Measurements from ENCODE around the gene PRKAR1B.
A peak's percentile ranks its signal among the peaks of the same experiment; 100 is the strongest.

The PRKAR1B gene

GRCh38 chr7:726854-727103, 302 bp downstream of the PRKAR1B start:
- no peak overlapping the region for H3K27ac ChIP-seq (ENCODE audit: low read depth, low read length, poor library complexity, severe bottlenecking)
- peak overlapping the region; percentile 67 for H3K4me3 ChIP-seq (ENCODE audit: low read depth, low read length, poor library complexity, severe bottlenecking)
- TF ChIP-seq CTCF (IDR thresholded peaks at IDR 0.05; ENCODE audit: low read length) (no peak), EZH2 (IDR thresholded peaks at IDR 0.05; ENCODE audit: borderline replicate concordance, low read length) (no peak)
- H3F3A ChIP-seq (ENCODE audit: insufficient read depth, low read length), result no peaks in the 10 kb centered on the region
- H3K9ac ChIP-seq (ENCODE audit: low read length), result peak overlapping the region; percentile 73
- H3K9me2 ChIP-seq (ENCODE audit: low read depth, low read length), result no peaks in the 10 kb centered on the region
- H3K4me2 ChIP-seq (ENCODE audit: low read length), result peak overlapping the region; percentile 90
- no peaks in the 10 kb centered on the region for H4K20me1 ChIP-seq (ENCODE audit: insufficient read depth, low read length)
- H2AFZ ChIP-seq (ENCODE audit: low read length), result no peak overlapping the region
- no peaks in the 10 kb centered on the region for H3K27me3 ChIP-seq (ENCODE audit: insufficient read depth, low read length)
- peaks cover 2% of the 10 kb centered on the region; the same call in 1 of the 2 replicates for H3K9me3 ChIP-seq (ENCODE audit: low read length)
- peaks cover 21% of the 10 kb centered on the region for H3K4me1 ChIP-seq (ENCODE audit: insufficient read depth, low read length, severe bottlenecking)
- H3K79me2 ChIP-seq (ENCODE audit: insufficient read depth, low read length), result peaks cover 11% of the 10 kb centered on the region
- H3K36me3 ChIP-seq (ENCODE audit: insufficient read depth, low read length), result peaks cover 64% of the 10 kb centered on the region

- Histone ChIP-seq H3K27ac (ENCODE audit: low read depth, low read length, poor library complexity, severe bottlenecking) (peak within 1 kb of the TSS; percentile 31), H3K9ac (ENCODE audit: low read length) (peak within 1 kb of the TSS; percentile 73), H3K27me3 (ENCODE audit: insufficient read depth, low read length) (no peaks in the 10 kb centered on the region), H3K79me2 (ENCODE audit: insufficient read depth, low read length) (peaks cover 11% of the 10 kb centered on the region), H3K9me3 (ENCODE audit: low read length) (peaks cover 2% of the 10 kb centered on the region; the same call in 1 of the 2 replicates), H3K4me2 (ENCODE audit: low read length) (peak within 1 kb of the TSS; percentile 90), H2AFZ (ENCODE audit: low read length) (no peak within 1 kb of the TSS), H3K4me3 (ENCODE audit: low read depth, low read length, poor library complexity, severe bottlenecking) (peak within 1 kb of the TSS; percentile 67), H3K4me1 (ENCODE audit: insufficient read depth, low read length, severe bottlenecking) (peaks cover 21% of the 10 kb centered on the region), H4K20me1 (ENCODE audit: insufficient read depth, low read length) (no peaks in the 10 kb centered on the region), H3K9me2 (ENCODE audit: low read depth, low read length) (no peaks in the 10 kb centered on the region), H3K36me3 (ENCODE audit: insufficient read depth, low read length) (peaks cover 60% of the 10 kb centered on the region), H3F3A (ENCODE audit: insufficient read depth, low read length) (no peaks in the 10 kb centered on the region)
- TF ChIP-seq CTCF (IDR thresholded peaks at IDR 0.05; ENCODE audit: low read length) (no peak), EZH2 (IDR thresholded peaks at IDR 0.05; ENCODE audit: borderline replicate concordance, low read length) (no peak)
These were observed 812 bp downstream of the PRKAR1B start, which contains the start of gene DNAAF5 for GRCh38 chr7:726084-726853. DNAAF5 (plus strand) TSS chr7:726699; CDS start chr7:726721, 22 bp downstream.

GRCh38 chr7:725223-726005, 1.7 kb downstream of the PRKAR1B start:
- Histone ChIP-seq H4K20me1 (ENCODE audit: insufficient read depth, low read length) (no peaks in the 10 kb centered on the region), H3F3A (ENCODE audit: insufficient read depth, low read length) (no peaks in the 10 kb centered on the region), H3K4me2 (ENCODE audit: low read length) (peak overlapping the region; percentile 82), H3K4me1 (ENCODE audit: insufficient read depth, low read length, severe bottlenecking) (peaks cover 21% of the 10 kb centered on the region), H3K9me2 (ENCODE audit: low read depth, low read length) (no peaks in the 10 kb centered on the region), H3K4me3 (ENCODE audit: low read depth, low read length, poor library complexity, severe bottlenecking) (peak overlapping the region; percentile 67), H3K9me3 (ENCODE audit: low read length) (peaks cover 3% of the 10 kb centered on the region; the same call in 1 of the 2 replicates), H3K9ac (ENCODE audit: low read length) (peak overlapping the region; percentile 73), H2AFZ (ENCODE audit: low read length) (no peak overlapping the region), H3K27ac (ENCODE audit: low read depth, low read length, poor library complexity, severe bottlenecking) (no peak overlapping the region), H3K36me3 (ENCODE audit: insufficient read depth, low read length) (peaks cover 51% of the 10 kb centered on the region), H3K79me2 (ENCODE audit: insufficient read depth, low read length) (peaks cover 11% of the 10 kb centered on the region), H3K27me3 (ENCODE audit: insufficient read depth, low read length) (no peaks in the 10 kb centered on the region)
- TF ChIP-seq CTCF (IDR thresholded peaks at IDR 0.05; ENCODE audit: low read length) (no peak), EZH2 (IDR thresholded peaks at IDR 0.05; ENCODE audit: borderline replicate concordance, low read length) (no peak)

Data from OCI-LY1 (cell line).